HG03066 (cell line): ENCODE results near the gene ACACA.

ENCODE experiments used
- ATAC-seq: cut with Tn5 transposase; IDR thresholded peaks from one replicate; pipeline ENCODE4 v1.9.1; 2021; ENCODE audit warnings: low read depth; ENCODE audit not compliant: unreplicated experiment

ACACA gene

GRCh38 chr17:37052450-37052849, 354.2 kb downstream of the ACACA start:
- ATAC-seq = no peak

DNA sequence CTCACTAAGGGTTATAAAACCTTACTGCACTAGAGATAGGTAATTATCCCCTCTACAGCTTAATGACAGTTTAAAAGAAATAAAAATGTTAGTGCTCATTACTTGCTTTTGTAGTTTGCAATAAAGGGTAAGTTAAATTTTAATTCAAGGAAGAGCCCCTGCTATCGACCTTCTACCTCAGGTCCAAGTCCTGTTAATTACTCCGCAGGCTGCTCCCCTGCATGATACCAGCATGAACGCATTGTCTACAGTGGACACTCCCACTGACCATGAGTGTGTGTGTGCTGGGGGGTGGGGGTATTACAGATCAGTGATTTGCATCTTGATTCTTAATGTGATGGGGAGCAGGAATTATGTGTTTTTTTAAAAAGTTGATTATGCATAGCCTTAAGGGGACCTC, 354.8 kb downstream of the ACACA start:
- ATAC-seq = no peak

GRCh38 chr17:37051381-37051780, 355.3 kb downstream of the ACACA start:
- ATAC-seq = no peak

DNA sequence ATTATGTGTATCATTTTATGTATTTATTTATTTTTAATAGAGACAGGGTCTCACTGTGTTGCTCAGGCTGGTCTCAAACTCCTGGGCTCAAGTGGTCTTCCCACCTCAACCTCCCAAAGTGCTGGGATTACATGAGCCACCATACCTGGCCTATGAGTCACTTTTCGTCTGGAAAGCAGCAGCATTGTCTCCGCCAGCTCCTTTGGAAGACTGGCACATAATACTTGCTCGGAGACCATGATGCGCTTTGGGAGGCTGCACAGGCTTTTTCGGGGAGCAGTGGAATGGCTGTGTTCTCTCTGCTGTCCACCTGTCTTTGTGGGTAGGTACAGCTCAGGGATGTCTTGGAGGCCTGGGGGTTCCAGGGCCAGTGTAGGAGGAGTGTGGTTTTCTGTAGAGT, 355.7 kb downstream of the ACACA start:
- no peak for ATAC-seq

GRCh38 chr17:37048811-37049210, 357.8 kb downstream of the ACACA start:
- ATAC-seq = no peak

DNA sequence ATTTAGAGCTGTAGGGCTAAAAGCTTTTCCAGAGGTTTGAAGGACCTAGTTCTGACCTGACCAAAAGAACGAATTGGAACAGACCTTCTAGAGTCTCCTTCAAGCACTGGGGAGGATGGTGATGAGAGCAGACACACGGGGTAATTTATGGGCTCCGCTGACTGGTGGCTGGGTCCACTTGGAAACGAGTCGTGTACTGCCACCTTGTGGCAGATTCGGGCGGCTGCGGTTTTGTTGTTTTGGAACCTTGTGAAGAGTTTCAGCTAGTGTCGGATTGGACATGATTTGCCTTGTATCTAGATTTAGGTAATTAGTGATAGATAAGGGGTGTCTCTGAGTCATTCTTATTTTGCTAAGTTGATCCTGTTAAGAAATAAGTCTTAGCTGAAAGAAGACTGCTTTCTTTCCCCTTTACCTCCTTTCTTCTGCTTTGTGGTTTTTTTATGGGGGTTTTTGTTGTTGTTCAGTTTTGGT, 359.0 kb downstream of the ACACA start:
- no peak for ATAC-seq

GRCh38 chr17:37045351-37045922, 361.2 kb downstream of the ACACA start:
- no peak for ATAC-seq

DNA sequence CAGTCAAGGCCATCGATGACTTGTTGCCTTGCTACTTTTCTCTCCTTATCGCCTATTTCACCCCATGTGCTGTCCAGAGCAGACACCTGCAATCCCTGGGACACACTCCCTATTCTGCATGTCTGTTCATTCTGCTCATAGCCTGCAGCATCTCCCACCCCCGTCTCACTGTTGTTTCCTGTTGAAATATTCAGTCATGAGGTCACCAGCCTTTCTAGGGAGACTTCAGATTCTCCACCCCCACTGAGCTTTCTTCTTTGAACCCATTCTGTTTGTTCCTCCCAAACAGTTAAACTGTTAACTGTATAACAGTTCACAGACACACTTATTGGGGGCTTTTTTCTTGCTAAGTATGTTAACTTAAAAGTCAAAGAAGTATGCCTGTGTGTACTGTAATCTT, 363.4 kb downstream of the ACACA start:
- ATAC-seq = no peak

DNA sequence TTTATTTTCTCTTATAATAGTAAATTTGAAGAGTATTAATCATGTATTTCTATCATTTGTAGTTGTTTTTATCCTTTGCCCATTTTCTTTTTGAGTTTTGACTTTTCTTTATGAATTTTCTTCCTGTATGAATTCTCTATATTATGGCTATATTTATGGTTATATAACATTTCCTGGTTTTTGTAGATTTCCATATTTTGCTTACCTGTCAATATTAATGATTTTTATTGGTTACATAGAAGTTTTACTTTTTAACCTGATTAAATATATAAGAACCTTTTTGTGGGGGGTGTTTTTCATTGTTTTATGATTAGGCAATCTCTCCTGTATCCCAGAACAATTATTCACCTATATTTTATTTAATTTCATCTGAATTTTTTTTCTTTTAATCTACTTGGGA, 364.7 kb downstream of the ACACA start:
- no peak for ATAC-seq

- no peak for ATAC-seq
These were observed 367.4 kb downstream of the ACACA start for GRCh38 chr17:37039269-37039668.

DNA sequence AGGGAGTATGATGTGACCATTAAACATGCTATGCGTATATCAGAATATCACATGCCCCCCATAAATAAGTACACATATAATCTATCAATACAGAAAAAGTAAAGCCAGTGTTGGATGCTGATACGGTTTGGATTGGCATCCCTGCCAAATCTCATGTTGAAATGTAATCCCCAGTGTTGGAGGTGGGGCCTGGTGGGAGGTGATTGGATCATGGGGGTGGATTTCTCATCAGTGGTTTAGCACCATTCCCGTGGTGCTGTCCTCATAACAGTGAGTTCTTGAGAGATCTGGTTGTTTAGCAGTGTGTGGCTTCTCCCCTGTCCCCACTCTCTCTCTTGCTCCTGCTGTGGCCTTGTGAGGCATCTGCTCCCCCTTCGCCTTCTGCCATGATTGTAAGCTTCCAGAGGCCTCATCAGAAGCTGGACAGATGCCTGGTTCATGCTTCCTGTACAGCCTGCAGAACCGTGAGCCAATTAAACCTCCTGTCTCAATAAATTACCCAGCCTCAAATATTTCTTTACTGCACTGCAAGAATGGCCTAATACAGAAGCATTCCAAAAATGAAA, 369.0 kb downstream of the ACACA start:
- no peak for ATAC-seq
